Tongue (tissue), 2 donors: ENCODE data around the gene EIF5AL1. TPM values are rescaled to one million over a fixed set of nuclear protein-coding genes. Genes with fewer than 3 reads are reported as not detected.
"Not testable (repeated sequence)": the region's sequence is repeated elsewhere in the genome, so short reads cannot be mapped to it uniquely, and the experiment has no call there.

Experiments
- DNase-seq: peaks from one replicate; pipeline ENCODE4 v3.0.0-alpha.2; 2015
- total RNA-seq: library from RNA; depleted of rRNA; stranded (reverse); fragments of >200 nt; gene quantifications from one replicate; pipeline ENCODE4 v1.2.3, GENCODE V29; 2014

The EIF5AL1 gene
- total RNA-seq, 1 donor from 2014 or later = 0.10 TPM

- DNase-seq = peak; percentile 83
These were observed 24.8 kb upstream of the EIF5AL1 start for GRCh38 chr10:79487296-79488194.

DNA sequence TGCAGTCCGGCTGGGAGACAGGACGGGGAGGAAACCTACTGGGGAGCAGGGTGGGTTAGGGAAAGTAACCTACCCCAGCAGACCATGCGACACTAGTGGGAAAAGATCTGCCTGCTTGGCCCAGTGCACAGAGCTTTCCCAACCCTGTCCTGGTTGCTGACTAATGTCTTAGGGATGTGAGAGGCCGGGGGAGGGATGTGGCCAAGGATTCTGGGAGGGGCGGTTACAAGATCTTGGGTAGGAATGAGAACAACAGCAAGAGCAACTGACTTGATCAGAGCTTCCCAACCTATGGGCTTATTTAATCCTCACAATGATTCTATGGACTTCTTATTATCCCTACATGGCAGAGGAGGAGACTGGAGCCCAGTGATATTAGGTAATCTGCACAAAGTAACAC, 24.0 kb upstream of the EIF5AL1 start:
- DNase-seq = no peak

DNA sequence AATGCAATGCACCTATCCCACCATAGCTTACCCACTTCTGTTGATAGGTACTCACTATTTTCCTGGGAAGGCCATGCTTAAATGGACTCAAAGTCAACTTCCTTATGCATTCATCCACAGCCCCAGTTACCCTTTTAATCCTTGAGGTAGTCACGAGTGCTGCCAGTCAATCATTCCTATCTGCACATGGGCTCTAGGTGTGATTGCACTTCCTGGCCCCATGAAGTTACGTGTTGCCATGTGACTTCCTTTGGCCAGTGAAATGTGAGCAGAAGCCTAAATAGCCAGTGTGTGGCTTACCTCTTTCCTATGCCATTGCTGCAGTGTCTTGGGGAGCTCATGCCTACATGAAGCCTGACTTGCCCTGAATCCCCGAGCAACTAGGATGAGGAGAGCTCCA, 23.5 kb upstream of the EIF5AL1 start:
- no peak for DNase-seq

DNA sequence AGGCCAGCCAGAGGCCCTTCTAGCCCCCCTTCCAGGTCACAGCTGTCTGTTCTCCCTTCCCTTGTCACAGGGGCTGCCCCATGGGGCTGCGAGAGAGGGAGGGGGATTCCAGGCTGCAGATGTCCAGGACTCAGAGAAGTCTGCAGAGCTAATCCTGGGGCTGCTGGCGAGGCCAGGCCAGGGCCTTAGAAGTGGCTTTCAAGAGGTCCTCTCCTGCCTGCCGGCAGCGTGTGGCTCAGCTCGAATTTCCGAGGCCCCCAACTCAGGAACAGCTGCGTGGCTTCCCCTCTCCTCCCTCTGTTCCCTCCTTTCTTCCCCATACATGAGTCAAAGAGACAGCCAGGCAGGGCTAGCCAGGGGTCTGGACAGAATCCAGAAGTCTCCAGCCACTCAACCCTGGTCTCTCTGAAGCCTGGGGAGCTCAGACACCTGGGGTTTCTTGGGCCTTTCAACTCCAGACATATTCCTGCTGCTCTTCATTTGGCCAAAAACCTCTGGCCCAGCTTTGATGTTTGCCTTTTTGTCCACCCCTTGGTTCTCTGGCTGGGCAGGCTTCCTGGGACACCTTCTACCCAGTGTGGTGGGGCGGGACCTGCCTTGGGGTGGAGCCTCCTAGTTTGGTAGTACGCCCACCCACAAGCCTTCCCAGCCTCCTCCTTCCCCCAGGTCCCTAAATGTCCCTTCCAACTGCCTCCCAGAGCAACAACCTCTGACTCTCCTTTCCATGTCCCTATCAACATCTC, 21.8 kb upstream of the EIF5AL1 start:
- peak; percentile 95 for DNase-seq

DNA sequence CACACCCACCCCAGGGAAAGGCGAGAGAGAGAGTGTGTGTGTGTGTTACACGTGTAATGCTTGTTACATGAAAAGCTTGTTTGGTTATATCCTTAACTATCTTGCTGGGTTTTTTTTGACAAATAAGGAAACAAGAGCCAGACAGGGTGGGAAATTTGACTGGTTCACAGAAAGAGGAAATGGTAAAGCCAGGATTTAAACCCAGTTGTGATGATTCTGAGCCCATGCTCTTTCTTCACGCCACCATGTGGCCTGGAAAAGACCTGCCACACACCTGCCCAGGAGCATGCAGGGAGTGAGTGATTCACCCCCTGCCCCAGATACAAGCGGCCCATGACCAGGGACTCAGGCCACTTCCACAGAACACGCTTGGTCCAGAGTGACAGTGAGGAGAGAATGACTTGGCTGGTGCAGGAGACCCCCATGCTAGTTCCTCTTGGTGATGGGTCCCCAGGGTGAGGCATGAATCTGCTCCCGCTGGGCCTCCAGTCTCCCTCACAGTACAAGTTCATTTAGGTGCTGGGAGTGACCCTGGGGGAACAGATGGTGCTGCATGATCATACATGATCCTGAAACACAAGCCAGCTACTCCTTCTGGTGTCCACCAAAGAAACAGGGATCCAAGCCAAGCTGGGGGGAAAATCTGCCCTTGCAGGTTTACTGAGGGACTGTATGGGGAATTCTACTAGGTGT, 21.0 kb upstream of the EIF5AL1 start:
- no peak for DNase-seq

- no peak for DNase-seq
These were observed 20.1 kb upstream of the EIF5AL1 start for GRCh38 chr10:79492256-79492655.

DNA sequence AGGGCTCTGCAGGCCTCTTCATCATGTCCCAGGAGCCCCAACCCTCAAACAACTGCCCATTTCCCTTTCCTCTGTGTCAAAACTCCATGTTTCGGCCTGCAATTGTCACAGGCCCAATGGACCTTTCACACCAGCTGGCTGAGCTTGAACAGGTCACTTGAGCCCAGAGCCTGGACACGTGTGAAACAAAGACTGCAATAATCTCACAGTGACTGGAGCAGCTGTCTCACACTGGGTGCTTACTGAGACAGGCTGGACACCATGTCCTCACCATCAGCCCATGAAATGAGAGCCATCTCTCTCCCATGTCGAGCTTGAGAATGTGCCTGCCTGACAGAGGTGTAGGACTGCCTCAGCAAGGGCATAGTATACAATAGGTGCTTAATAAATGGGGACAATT, 19.5 kb upstream of the EIF5AL1 start:
- DNase-seq = peak; percentile 56

DNA sequence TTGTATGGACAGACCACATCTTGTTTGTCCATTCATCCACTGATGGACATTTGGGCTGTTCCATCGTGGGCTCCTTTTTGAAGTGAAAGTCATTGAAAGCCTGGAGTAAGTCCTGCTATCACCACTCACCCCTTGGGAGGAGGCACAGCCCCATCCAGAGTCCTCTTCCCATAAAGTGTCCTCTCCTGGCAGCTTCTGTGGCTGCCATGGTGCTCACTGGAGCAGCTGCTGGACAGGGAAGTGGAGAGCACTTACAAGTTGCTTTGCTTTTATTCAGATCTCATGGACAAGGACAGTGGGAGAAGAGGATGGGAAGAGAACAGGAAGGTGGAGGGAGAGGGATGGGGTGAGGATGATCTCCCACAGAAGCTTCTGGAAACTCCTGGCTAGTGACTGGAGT, 18.5 kb upstream of the EIF5AL1 start:
- no peak for DNase-seq

DNA sequence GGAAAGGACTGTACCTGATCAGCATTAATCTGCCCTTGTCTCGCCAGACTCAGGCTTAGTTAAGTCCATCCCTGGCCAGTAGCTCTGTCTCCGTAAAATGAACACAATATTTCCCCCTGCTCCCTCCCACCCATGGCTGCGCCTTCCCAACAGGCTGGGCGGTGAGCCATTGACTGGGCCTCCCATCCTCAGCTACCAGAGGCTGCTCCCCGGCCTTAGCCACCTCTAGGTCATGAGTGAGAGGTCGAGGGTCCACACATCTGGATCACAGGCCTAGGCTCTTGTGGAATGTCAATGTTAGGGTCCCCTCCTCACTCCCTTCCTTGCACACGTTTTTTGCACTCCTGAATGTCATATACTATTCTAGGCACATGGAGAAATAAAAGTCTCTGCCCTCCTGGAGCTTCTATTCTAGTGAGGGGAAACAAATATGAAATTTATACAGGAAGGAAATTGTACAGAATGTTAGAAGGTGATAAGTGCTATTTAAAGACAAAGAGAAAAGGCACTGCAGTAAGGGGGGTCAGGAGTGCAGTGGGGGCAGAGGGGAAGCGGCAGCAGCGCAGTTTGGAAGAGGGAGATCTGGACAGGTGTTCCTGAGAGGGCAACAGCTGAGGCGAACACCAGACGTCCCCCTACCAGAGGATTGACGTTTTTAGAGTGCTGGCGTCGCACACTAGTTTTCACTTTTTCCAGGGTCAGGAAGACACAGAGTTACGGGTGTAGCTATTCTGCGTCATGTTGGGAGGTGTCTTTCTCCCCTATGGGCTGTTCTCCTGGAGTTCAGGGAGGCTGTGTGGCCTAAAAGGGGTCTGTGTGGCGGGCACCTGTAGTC, 17.2 kb upstream of the EIF5AL1 start:
- DNase-seq = peak; percentile 69

DNA sequence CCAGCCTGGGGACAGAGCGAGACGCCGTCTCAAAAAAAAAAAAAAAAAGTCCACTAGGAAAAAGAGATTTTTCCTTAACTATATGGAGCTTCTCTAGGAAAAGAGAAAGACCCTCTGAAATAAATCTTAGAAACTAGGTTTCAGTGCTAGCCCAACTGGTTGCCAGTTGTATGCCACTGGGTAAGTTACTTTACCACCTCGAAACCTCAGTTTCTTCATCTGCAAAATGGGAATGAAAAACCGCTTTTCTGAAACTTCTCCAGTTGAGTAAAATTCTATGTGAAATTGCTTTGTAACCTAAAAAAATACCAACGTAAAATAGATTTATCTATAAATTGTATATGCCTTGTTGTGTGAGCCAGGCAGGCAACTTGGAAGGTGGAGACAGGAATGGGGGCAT, 16.5 kb upstream of the EIF5AL1 start:
- no peak for DNase-seq

DNA sequence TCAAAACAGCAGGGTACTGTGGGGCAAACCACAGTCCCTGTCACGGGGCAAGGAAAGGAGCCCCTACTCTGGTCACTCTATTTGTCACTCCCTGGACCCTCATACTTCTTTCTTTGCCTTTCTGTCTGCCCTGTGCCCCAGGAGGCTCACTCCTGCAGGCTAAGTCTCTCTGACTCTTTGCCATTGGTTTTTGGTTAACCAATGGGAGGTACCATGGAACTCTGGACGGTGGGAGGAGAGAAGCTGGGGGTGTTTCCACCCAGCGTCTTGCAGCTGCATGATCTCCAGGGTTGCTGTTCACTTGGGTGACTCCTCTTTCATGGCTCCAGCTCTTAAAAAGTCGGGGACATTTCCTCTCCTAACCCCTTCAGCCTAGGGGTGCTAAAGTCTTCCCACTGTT, 15.4 kb upstream of the EIF5AL1 start:
- DNase-seq = no peak

GRCh38 chr10:79498291-79498829, 14.0 kb upstream of the EIF5AL1 start:
- DNase-seq = no peak

DNA sequence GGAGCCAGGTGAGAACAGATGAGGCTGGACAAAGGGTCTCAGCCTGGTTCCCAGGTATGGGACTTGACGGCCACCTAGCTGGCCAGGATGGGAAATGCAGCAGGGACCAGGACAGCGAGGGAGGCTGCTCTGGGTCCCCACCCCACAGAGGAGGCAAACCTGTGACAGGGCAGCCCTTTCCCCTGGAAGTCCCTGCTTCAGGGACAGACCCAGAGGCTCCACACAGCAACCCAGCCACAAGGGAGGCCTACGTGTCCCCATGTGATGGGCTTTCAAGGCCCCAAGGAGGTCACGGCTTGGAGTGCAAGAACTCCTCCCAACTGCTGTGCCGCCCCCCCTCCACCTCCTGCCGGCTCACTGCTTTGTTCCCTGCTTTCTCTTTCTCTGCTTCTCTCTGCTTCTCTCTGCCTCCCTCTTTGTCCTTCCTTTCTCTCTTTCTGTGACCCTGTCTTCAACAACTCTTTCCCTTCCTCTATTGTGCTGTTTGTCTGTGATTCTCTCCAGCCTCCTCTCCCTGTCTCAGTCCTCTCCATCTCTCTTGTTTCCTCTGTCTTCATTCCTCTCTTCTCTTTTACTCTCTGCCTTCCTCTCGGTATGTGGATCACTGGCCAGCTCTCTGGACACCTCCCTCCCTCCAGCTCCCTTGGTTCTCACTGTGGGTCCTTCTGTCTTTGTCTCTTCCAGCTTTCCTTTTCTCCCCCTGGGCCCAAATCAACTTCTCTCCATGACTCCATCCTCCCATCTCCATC, 9.6 kb upstream of the EIF5AL1 start:
- no peak for DNase-seq

GRCh38 chr10:79503787-79504186, 8.5 kb upstream of the EIF5AL1 start:
- not testable (repeated sequence) for DNase-seq

GRCh38 chr10:79504483-79504882, 7.8 kb upstream of the EIF5AL1 start:
- DNase-seq = not testable (repeated sequence)

DNA sequence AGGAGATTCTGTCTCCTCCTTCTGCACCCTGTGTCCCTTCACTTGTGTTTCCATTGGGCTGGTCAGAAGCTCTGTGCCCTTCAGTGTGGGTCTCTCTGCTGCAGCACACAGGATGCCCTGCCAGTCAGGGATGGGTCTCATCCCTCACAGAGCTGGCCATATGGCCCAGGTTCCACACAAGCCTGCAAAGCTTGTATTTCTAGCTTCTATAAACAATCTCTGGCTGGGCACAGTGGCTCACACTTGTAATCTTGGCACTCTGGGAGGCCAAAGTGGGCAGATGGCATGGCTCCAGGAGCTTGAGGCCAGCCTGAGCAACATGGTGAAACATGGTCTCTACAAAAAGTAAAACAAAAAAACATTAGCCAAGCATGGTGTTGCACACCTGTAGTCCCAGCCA, 7.0 kb upstream of the EIF5AL1 start:
- not testable (repeated sequence) for DNase-seq

DNA sequence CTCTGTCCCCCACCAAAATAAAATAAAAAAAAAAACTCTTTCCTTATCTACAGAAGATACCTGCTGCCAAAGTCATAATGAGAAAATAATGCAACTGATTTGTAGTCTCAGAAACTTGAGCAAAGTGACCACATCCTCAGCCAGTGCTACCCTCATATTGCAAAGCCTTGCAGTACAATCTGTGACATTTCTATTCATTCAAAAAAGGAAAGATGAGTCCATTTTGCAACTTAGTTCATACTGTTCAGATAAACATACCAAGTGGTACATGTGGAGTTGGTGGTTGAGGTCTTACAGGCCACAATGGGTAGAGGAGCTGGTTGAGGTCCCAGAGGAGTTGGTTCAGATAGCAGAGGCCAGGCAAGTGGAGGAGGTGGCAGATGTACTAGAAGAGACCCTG, 6.5 kb upstream of the EIF5AL1 start:
- no peak for DNase-seq

DNA sequence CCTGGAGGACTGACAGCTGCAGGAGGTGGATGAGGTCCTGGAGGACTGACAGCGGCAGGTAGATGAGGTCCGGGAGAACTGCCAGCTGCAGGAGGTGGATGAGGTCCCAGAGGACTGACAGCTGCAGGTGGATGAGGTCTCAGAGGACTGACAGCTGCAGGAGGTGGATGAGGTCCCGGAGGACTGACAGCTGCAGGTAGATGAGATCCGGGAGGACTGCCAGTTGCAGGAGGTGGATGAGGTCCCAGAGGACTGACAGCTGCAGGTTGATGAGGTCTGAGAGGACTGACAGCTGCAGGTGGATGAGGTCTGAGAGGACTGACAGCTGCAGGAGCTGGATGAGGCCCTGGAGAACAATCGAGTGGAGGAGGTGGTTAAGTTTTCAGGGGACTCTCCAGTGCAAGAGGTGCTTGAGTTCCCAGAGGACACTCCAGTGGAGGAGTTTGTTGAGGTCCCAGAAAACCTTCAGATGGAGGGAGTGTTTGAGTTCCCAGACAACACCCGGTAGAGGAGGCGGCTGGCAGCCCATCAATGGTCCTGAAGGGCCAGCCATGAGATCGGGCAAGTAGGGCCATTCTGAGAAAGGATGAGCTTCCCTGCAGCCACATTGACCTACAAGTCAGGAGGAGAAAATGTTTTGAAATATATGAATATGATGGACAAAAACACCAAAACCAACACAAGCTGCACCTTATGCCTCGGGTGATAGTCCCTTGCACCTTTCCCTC, 4.7 kb upstream of the EIF5AL1 start:
- DNase-seq = peak; percentile 64

DNA sequence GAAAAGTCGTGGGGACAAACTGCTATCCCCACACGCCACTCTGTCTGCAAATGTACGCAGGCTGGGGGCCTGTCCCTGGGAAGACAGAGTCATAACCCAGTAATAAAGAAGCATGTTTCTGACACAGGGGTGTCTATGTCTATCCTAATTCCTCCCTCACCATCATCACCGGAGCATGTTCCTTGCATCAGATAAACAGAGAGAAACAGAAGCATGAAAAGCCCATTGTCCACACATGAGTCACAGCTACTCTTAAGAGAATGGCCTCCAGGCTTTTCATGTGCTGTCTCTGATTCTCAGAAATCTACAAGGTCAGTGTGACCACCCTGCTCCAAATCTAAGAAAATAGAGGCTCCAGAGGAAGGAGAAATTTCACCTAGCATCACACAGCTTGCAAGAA, 4.1 kb upstream of the EIF5AL1 start:
- DNase-seq = not testable (repeated sequence)

DNA sequence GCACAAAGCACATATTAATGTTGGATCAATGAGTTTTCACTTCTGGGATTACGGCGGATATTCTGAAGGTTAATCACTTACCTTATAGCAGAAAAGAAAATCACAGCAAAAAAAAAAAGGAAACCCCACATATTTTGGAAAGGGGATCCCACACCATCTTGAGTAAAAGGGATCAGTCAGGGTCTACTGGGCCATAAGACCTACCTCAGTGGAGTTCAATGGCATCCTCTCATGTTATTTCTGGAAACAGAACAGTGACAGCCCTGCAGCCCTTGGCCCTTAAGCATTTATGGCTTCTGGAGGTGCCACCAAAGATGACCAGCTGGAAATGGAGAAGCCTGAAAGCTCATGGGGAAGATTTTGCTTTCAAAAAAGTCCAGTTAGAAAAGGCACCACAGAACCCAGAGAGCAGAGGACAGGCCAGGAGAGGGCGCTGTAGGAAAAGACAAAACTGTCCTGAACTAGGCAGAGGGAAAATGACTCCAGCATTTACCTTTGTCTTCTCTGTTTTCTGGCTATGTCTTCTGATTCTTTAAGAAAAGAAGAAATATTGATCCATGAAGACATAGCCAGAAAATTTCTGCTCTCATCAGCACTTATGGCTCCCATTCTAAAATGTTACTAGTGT, 2.9 kb upstream of the EIF5AL1 start:
- not testable (repeated sequence) for DNase-seq
